ENCODE data around the gene IQGAP1.

The IQGAP1 gene

GRCh38 chr15:90423801-90424319, 35.8 kb downstream of the IQGAP1 start (continued):
- TF ChIP-seq POU6F1 (CRISPR knock-in tag; IDR thresholded peaks at IDR 0.05; ENCODE audit: borderline replicate concordance, low read depth) (no peak), CSDC2 (CRISPR knock-in tag; IDR thresholded peaks at IDR 0.05) (no peak), GLIS3 (CRISPR knock-in tag; IDR thresholded peaks at IDR 0.05) (no peak), PPARA (CRISPR knock-in tag; IDR thresholded peaks at IDR 0.05; ENCODE audit: borderline replicate concordance) (no peak)

GRCh38 chr15:90425726-90426346, 37.8 kb downstream of the IQGAP1 start:
- TF ChIP-seq TSHZ2 (CRISPR knock-in tag; IDR thresholded peaks at IDR 0.05) (no peak), CREB5 (CRISPR knock-in tag; IDR thresholded peaks at IDR 0.05; ENCODE audit: low read depth) (no peak), ZNF8 (CRISPR knock-in tag; IDR thresholded peaks at IDR 0.05) (no peak), ZNF565 (CRISPR knock-in tag; conservative IDR thresholded peaks at IDR 0.05; ENCODE audit: low read depth) (no peak), ARNTL (CRISPR knock-in tag; IDR thresholded peaks at IDR 0.05; ENCODE audit: borderline replicate concordance, low read depth) (no peak), CSRNP3 (CRISPR knock-in tag; IDR thresholded peaks at IDR 0.05) (no peak), ZFP3 (CRISPR knock-in tag; IDR thresholded peaks at IDR 0.05) (no peak), BACH2 (CRISPR knock-in tag; IDR thresholded peaks at IDR 0.05; ENCODE audit: borderline replicate concordance) (no peak), TCF4 (CRISPR knock-in tag; IDR thresholded peaks at IDR 0.05; ENCODE audit: borderline replicate concordance) (no peak), TOX (CRISPR knock-in tag; IDR thresholded peaks at IDR 0.05; ENCODE audit: borderline replicate concordance) (no peak), PPARA (CRISPR knock-in tag; IDR thresholded peaks at IDR 0.05; ENCODE audit: borderline replicate concordance) (no peak), ZC3H10 (CRISPR knock-in tag; IDR thresholded peaks at IDR 0.05) (no peak), RARB (CRISPR knock-in tag; IDR thresholded peaks at IDR 0.05) (no peak), CSDC2 (CRISPR knock-in tag; IDR thresholded peaks at IDR 0.05) (no peak), ESRRG (CRISPR knock-in tag; IDR thresholded peaks at IDR 0.05) (no peak), POU6F1 (CRISPR knock-in tag; IDR thresholded peaks at IDR 0.05; ENCODE audit: borderline replicate concordance, low read depth) (no peak), PATZ1 (CRISPR knock-in tag; IDR thresholded peaks at IDR 0.05; ENCODE audit: borderline replicate concordance) (no peak)
- ATAC-seq = peak; percentile 83

- ATAC-seq = no peak
- TF ChIP-seq PATZ1 (CRISPR knock-in tag; IDR thresholded peaks at IDR 0.05; ENCODE audit: borderline replicate concordance) (no peak), ESRRG (CRISPR knock-in tag; IDR thresholded peaks at IDR 0.05) (no peak), ZFP30 (CRISPR knock-in tag; IDR thresholded peaks at IDR 0.05) (no peak), GLIS3 (CRISPR knock-in tag; IDR thresholded peaks at IDR 0.05) (no peak), TSHZ2 (CRISPR knock-in tag; IDR thresholded peaks at IDR 0.05) (no peak), ZC3H10 (CRISPR knock-in tag; IDR thresholded peaks at IDR 0.05) (no peak), ZNF70 (CRISPR knock-in tag; IDR thresholded peaks at IDR 0.05) (no peak), ARNTL (CRISPR knock-in tag; IDR thresholded peaks at IDR 0.05; ENCODE audit: borderline replicate concordance, low read depth) (no peak), SNAI2 (CRISPR knock-in tag; IDR thresholded peaks at IDR 0.05) (no peak), ZNF8 (CRISPR knock-in tag; IDR thresholded peaks at IDR 0.05) (no peak)
Measured at GRCh38 chr15:90427185-90427584, 39.1 kb downstream of the IQGAP1 start.
